KOPT-K1 (cell line): ENCODE results near the gene HLA-DQB1.
"Not testable (repeated sequence)": the region's sequence is repeated elsewhere in the genome, so short reads cannot be mapped to it uniquely, and the experiment has no call there.

Experiments used
- H3K27ac ChIP-seq: fragments of 200-600 bp; sonication (generic); 2 replicates; pipeline ENCODE4 v1.5.1; 2016; ENCODE audit warnings: antibody characterized with exemption, mild to moderate bottlenecking, low read depth, low read length; ENCODE audit not compliant: poor library complexity, severe bottlenecking
- H3K36me3 ChIP-seq: fragments of 200-600 bp; sonication (generic); 2 replicates; pipeline ENCODE4 v1.5.1; 2017; ENCODE audit warnings: antibody characterized with exemption, mild to moderate bottlenecking, low read length, moderate library complexity; ENCODE audit not compliant: insufficient read depth
- H3K9me3 ChIP-seq: fragments of 200-600 bp; sonication (generic); 2 replicates; pipeline ENCODE4 v1.5.1; 2017; ENCODE audit warnings: antibody characterized with exemption, low read length, mild to moderate bottlenecking; ENCODE audit not compliant: insufficient read depth, poor library complexity, severe bottlenecking

The HLA-DQB1 gene

GRCh38 chr6:32666420-32667300 lies at the start of gene HLA-DQB1:
TSS of gene HLA-DQB1 (minus strand) at chr6:32666657. CDS start at chr6:32666607, 50 bp downstream.
- no peaks in the 10 kb centered on the region for H3K9me3 ChIP-seq
- H3K27ac ChIP-seq, result no peak within 1 kb of the TSS
- H3K36me3 ChIP-seq, result no peaks in the 10 kb centered on the region

- Histone ChIP-seq H3K36me3 (no peaks in the 10 kb centered on the region), H3K27ac (no peak overlapping the region), H3K9me3 (no peaks in the 10 kb centered on the region)
Measured at GRCh38 chr6:32713241-32713640, 46.8 kb upstream of the HLA-DQB1 start.

- Histone ChIP-seq H3K27ac (no peak overlapping the region), H3K9me3 (no peaks in the 10 kb centered on the region), H3K36me3 (no peaks in the 10 kb centered on the region)
Measured at GRCh38 chr6:32709625-32710024, 43.2 kb upstream of the HLA-DQB1 start.

GRCh38 chr6:32705164-32705563 lies 38.7 kb upstream of the HLA-DQB1 start:
- H3K27ac ChIP-seq, H3K9me3 ChIP-seq, H3K36me3 ChIP-seq: not testable (repeated sequence)

GRCh38 chr6:32703347-32703746 lies 36.9 kb upstream of the HLA-DQB1 start:
- Histone ChIP-seq H3K27ac (no peak overlapping the region), H3K9me3 (no peaks in the 10 kb centered on the region), H3K36me3 (no peaks in the 10 kb centered on the region)

GRCh38 chr6:32700391-32701040 lies 34.1 kb upstream of the HLA-DQB1 start:
- H3K36me3 ChIP-seq, result no peaks in the 10 kb centered on the region
- no peak overlapping the region for H3K27ac ChIP-seq
- H3K9me3 ChIP-seq, result no peaks in the 10 kb centered on the region

- H3K9me3 ChIP-seq, result no peaks in the 10 kb centered on the region
- H3K36me3 ChIP-seq, result no peaks in the 10 kb centered on the region
- no peak overlapping the region for H3K27ac ChIP-seq
Measured at GRCh38 chr6:32697031-32697430, 30.6 kb upstream of the HLA-DQB1 start.

GRCh38 chr6:32692019-32692418 lies 25.6 kb upstream of the HLA-DQB1 start:
- no peak overlapping the region for H3K27ac ChIP-seq
- H3K36me3 ChIP-seq, result no peaks in the 10 kb centered on the region
- H3K9me3 ChIP-seq, result no peaks in the 10 kb centered on the region

- H3K36me3 ChIP-seq, result no peaks in the 10 kb centered on the region
- no peaks in the 10 kb centered on the region for H3K9me3 ChIP-seq
- no peak overlapping the region for H3K27ac ChIP-seq
Measured at GRCh38 chr6:32689531-32690501, 23.4 kb upstream of the HLA-DQB1 start.

GRCh38 chr6:32685603-32686002 lies 19.1 kb upstream of the HLA-DQB1 start:
- no peaks in the 10 kb centered on the region for H3K36me3 ChIP-seq
- H3K27ac ChIP-seq, result no peak overlapping the region
- H3K9me3 ChIP-seq, result no peaks in the 10 kb centered on the region

GRCh38 chr6:32684246-32684645 lies 17.8 kb upstream of the HLA-DQB1 start:
- no peak overlapping the region for H3K27ac ChIP-seq
- no peaks in the 10 kb centered on the region for H3K9me3 ChIP-seq
- H3K36me3 ChIP-seq, result no peaks in the 10 kb centered on the region

- no peaks in the 10 kb centered on the region for H3K9me3 ChIP-seq
- no peaks in the 10 kb centered on the region for H3K36me3 ChIP-seq
- H3K27ac ChIP-seq, result no peak overlapping the region
Measured at GRCh38 chr6:32680055-32680454, 13.6 kb upstream of the HLA-DQB1 start.

- H3K36me3 ChIP-seq, result no peaks in the 10 kb centered on the region
- no peaks in the 10 kb centered on the region for H3K9me3 ChIP-seq
- no peak overlapping the region for H3K27ac ChIP-seq
Measured at GRCh38 chr6:32679492-32679891, 13.0 kb upstream of the HLA-DQB1 start.

GRCh38 chr6:32674123-32674522 lies 7.7 kb upstream of the HLA-DQB1 start:
- H3K27ac ChIP-seq, H3K36me3 ChIP-seq, H3K9me3 ChIP-seq: not testable (repeated sequence)

GRCh38 chr6:32671908-32672307 lies 5.5 kb upstream of the HLA-DQB1 start:
- not testable (repeated sequence) for H3K27ac ChIP-seq, H3K36me3 ChIP-seq, H3K9me3 ChIP-seq
